Pancreas (tissue), 10 donors: ENCODE data around the gene CGB5. TPM values are rescaled to one million over a fixed set of nuclear protein-coding genes. Genes with fewer than 3 reads are reported as not detected.
A peak's percentile ranks its signal among the peaks of the same experiment; 100 is the strongest.

ENCODE experiments used
- ATAC-seq, 4 donors: fragments of 200-7000 bp; cut with Tn5 transposase; one replicate each; pipeline versions ENCODE4 v1.8.0 to v1.9.1; 2020; ENCODE audit warnings: mild to moderate bottlenecking in 4 of 4, moderate library complexity in 4 of 4
- DNase-seq, 6 donors: peaks; one replicate each; pipeline ENCODE4 v3.0.0-alpha.2; 2020
- FAIRE-seq: peaks from 2 replicates; lab custom pipeline; 2012; peaks lifted over from hg19 to GRCh38; lab: Jason Lieb, UNC
- H3K27ac ChIP-seq, 4 donors: fragments of 200-600 bp; sonication (generic); 1 replicate in 3 of 4; 2 replicates in 1 of 4; pipeline versions ENCODE4 v1.5.0 to v1.8.0; 2020
- H3K27me3 ChIP-seq, 4 donors: fragments of 200-600 bp; one replicate each; pipeline ENCODE4 v1.8.0; 2021
- H3K36me3 ChIP-seq, 3 donors: fragments of 200-600 bp; sonication (generic) in 1 of 3; one replicate each; pipeline versions ENCODE4 v1.5.0 to v1.8.0; 2020 to 2021
- H3K4me1 ChIP-seq, 3 donors: fragments of 200-600 bp; one replicate each; pipeline ENCODE4 v1.8.0; 2021
- H3K4me3 ChIP-seq, 4 donors: fragments of 200-600 bp; sonication (generic) in 2 of 4; one replicate each; pipeline versions ENCODE4 v1.5.0 to v1.8.0; 2020 to 2021
- H3K9me3 ChIP-seq, 4 donors: fragments of 200-600 bp; one replicate each; pipeline ENCODE4 v1.8.0; 2021
- CTCF ChIP-seq, 4 donors: fragments of 200-600 bp; sonication (generic) in 3 of 4; IDR thresholded peaks; one replicate each; pipeline versions ENCODE4 v1.5.0 to v1.8.0; 2021; ENCODE audit warnings: antibody characterized with exemption in 4 of 4
- WGBS, 2 donors: extraction: QIAGEN DNeasy Blood & Tissue Kit; methylation state at CpG; one replicate each; pipeline ENCODE4 v1.1.7; 2013; 5-methylcytosine and 5-hydroxymethylcytosine counted together
- intact Hi-C, 3 donors: fragments of 100-400 bp; cut with DNase I; formaldehyde crosslinking; loops; one replicate each; pipeline versions ENCODE4 v1.11.1 to v1.14.2; 2022
- polyA plus RNA-seq, 2 donors: library from polyadenylated mRNA; stranded (reverse); fragments of 200-250 nt; gene quantifications; one replicate each; pipeline ENCODE4 v1.2.3, GENCODE V29; 2013
- total RNA-seq, 6 donors: library from RNA; stranded (reverse); fragmentation: NEBNext Ultra II Directional in 4 of 6; extraction: Animal tissue kit (Norgen Biotek cat#: 25700) in 4 of 6; gene quantifications; one replicate each; pipeline versions ENCODE4 v1.2.1 to v1.2.4, GENCODE V29; 2021 to 2023
- donor health status: healthy with polysubstance abuse.
- donor health status: DM: no; HTN: no; CAD: no; lungs with moderate emphysema.
- donor health status: DM: no; HTN: no; CAD: no.
- donor health status: control.
- donor health status: control.
- donor health status: Bipolar disorder and iron deficiency.
- donor health status: DM: yes; HTN: yes; CAD: no.
- donor health status: DM: no; HTN: no; CAD: no.
- donor health status: DM: no; HTN: no; CAD: no.
- donor health status: DM: yes; HTN: yes; CAD: no.

Gene CGB5
- total and polyA plus RNA-seq, 8 donors: not detected

- no peaks in the 10 kb centered on the region for H3K27me3 ChIP-seq
- DNase-seq (peak in 4 of 6 donors; percentile 29 to 75 (median 61)), FAIRE-seq (no peak), ATAC-seq (peak; percentile 60 to 89 (median 76))
- H3K4me1 ChIP-seq: no peaks in the 10 kb centered on the region
- no peak within 1 kb of the TSS for H3K27ac ChIP-seq
- intact Hi-C loops: no loop called here
- H3K9me3 ChIP-seq: no peaks in the 10 kb centered on the region
- H3K4me3 ChIP-seq: peak within 1 kb of the TSS in 2 of 4 donors; percentile 22 to 26
- WGBS, 2 donors: 6 to 11% methylated on average over 29 to 53 of the region's 53 CpGs
- TF ChIP-seq CTCF (IDR thresholded peaks at IDR 0.05): no peak
- no peaks in the 10 kb centered on the region for H3K36me3 ChIP-seq
Observed at GRCh38 chr19:49064768-49065611, 21.3 kb downstream of the CGB5 start, which contains the start of gene NTF4. Gene NTF4 (minus strand): TSS chr19:49064818. CDS start chr19:49061997, 2,821 bp downstream.

- no peak for FAIRE-seq
- TF ChIP-seq CTCF (IDR thresholded peaks at IDR 0.05): no peak
- H3K27ac ChIP-seq: no peak overlapping the region
- 69 to 72% methylated on average over 13 of the region's 13 CpGs for WGBS, 2 donors
- ATAC-seq: no peak
- no peaks in the 10 kb centered on the region for H3K36me3 ChIP-seq
- DNase-seq: no peak
- H3K4me1 ChIP-seq: no peaks in the 10 kb centered on the region
- no peaks in the 10 kb centered on the region for H3K27me3 ChIP-seq
- H3K9me3 ChIP-seq: no peaks in the 10 kb centered on the region
- H3K4me3 ChIP-seq: no peak overlapping the region
- intact Hi-C loops: no loop called here
Observed at GRCh38 chr19:49065905-49066512, 22.4 kb downstream of the CGB5 start.

- FAIRE-seq (no peak), DNase-seq (no peak), ATAC-seq (no peak)
- Histone ChIP-seq H3K4me3 (no peak overlapping the region), H3K27me3 (peaks cover 0 to 4% (median 0%) of the 10 kb centered on the region in 4 donors), H3K36me3 (no peaks in the 10 kb centered on the region), H3K9me3 (no peaks in the 10 kb centered on the region), H3K4me1 (no peaks in the 10 kb centered on the region), H3K27ac (no peak overlapping the region)
- WGBS, 2 donors: 28 to 36% methylated on average over 3 of the region's 3 CpGs
- intact Hi-C loops: no loop called here
- no peak for TF ChIP-seq CTCF (IDR thresholded peaks at IDR 0.05)
Observed at GRCh38 chr19:49067554-49067953, 23.9 kb downstream of the CGB5 start.

- Histone ChIP-seq H3K36me3 (no peaks in the 10 kb centered on the region), H3K4me3 (no peak overlapping the region), H3K27me3 (peaks cover 0 to 14% (median 0%) of the 10 kb centered on the region in 4 donors), H3K4me1 (no peaks in the 10 kb centered on the region), H3K27ac (no peak overlapping the region), H3K9me3 (no peaks in the 10 kb centered on the region)
- no peak for TF ChIP-seq CTCF (IDR thresholded peaks at IDR 0.05)
- no peak for DNase-seq
- 85 to 90% methylated on average over 9 of the region's 9 CpGs for WGBS, 2 donors
- intact Hi-C loops: no loop called here
- ATAC-seq: no peak
- no peak for FAIRE-seq
Observed at GRCh38 chr19:49069026-49069425, 25.4 kb downstream of the CGB5 start.
